B cell (primary cell): ENCODE measurements around the gene ITGAV.

Experiments used
- CTCF ChIP-seq: fragments of 200-600 bp; IDR thresholded peaks from one replicate; pipeline ENCODE4 v1.8.0; 2022; ENCODE audit warnings: antibody characterized with exemption, mild to moderate bottlenecking
- EZH2 ChIP-seq: IDR thresholded peaks from 2 replicates; pipeline ENCODE4 v1.6.1; 2012; ENCODE audit warnings: borderline replicate concordance, low read depth, mild to moderate bottlenecking, moderate library complexity, low read length; ENCODE audit not compliant: insufficient read depth, poor library complexity, severe bottlenecking

GRCh38 chr2:186590759-186591505 is 1.1 kb downstream of the ITGAV start:
- no peak for TF ChIP-seq CTCF
- no peak for TF ChIP-seq EZH2
